CD4-positive, alpha-beta T cell treated with Interleukin-15 for 4 hours (primary cell): ENCODE measurements around the gene FAM53A.
"Not testable (repeated sequence)": the region's sequence is repeated elsewhere in the genome, so short reads cannot be mapped to it uniquely, and the experiment has no call there.

Experiments used
- DNase-seq: peaks from one replicate; pipeline ENCODE4 v3.0.0-alpha.2; 2020; ENCODE audit warnings: low spot score

The FAM53A gene

GRCh38 chr4:1622956-1623355, 61.2 kb downstream of the FAM53A start:
- DNase-seq = no peak

- no peak for DNase-seq
Measured at GRCh38 chr4:1622238-1622637, 61.9 kb downstream of the FAM53A start.

- no peak for DNase-seq
Measured at GRCh38 chr4:1621526-1621925, 62.6 kb downstream of the FAM53A start.

DNA sequence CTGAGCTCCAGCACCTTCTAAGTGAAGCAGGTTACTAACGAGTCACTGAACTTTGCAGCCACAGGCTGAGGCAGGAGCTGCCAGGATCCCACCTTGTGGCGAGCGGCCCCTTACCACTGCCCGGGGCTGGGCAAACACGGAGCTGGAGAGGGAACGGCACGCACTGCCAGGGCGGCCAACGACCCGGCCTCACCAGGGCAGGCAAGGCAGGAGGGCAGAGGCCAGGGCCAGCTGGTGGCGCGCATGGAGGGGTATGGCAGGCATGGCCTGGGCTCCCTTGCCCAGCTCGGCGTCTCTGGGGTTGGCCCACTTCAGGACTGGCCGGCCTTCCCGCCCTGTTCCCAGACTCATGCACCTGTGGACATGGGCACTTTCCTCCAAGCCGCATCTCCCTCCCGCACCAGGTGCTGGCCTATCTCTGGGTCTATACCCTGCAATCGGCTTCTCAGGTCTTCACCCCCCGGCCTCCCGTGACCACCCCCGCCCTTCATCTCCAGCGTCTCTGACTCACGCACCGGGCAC, 64.9 kb downstream of the FAM53A start:
- no peak for DNase-seq

DNA sequence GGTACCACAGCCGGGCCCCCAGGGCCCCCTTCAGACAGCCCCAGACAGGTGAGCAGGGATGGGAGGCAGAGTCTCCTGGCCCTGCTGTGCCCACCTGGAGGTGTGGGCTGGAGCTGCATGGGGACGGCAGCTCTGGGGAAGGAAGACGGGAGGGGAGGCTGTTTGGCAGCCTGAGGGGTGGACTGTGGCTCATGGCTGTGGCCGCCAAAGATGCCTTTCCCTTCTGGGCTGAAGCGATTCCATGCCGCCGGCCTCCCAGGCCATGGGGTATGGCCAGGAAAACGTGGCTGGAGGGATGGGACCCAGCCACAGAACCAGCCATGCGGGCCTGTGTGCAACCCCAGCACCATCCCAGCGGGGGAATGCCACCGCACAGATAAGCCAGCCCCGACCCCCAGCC, 65.7 kb downstream of the FAM53A start:
- DNase-seq = no peak

GRCh38 chr4:1616557-1616930, 67.6 kb downstream of the FAM53A start:
- DNase-seq = no peak

DNA sequence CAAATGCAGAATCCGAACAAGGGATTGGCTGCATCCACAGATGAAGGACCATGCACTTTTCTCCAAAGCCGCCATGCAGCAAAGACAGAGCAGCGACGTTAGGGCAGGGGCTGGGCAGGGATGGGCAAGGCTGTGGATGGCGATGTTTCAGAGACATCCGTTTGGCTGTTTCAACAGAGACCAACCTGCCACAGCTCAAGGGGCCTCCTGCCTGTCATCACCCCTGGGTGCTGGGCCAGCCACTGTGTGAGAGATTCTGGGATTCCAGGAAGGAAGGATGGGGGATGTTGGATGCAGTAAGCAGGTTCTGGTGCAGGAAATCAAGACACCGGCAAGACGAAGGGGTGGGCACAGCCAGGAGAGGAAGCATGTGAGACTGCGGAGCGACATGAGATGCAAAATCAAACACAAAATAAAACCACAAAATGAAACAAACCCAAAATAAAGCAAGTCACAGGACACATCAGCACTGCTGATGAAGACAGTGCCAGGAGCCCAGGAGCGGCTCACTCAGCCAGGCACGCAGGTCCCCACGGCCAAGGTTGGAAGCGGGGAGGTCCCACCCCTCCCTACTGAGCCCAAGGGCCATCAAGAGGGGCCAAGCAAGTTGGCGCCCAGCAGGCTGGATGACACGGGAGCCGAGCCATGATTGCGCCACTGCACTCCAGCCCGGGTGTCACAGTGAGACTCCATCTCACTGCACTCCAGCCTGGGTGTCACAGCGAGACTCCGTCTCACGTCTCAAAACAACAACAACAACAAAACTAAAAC, 68.1 kb downstream of the FAM53A start:
- peak; percentile 16 for DNase-seq

DNA sequence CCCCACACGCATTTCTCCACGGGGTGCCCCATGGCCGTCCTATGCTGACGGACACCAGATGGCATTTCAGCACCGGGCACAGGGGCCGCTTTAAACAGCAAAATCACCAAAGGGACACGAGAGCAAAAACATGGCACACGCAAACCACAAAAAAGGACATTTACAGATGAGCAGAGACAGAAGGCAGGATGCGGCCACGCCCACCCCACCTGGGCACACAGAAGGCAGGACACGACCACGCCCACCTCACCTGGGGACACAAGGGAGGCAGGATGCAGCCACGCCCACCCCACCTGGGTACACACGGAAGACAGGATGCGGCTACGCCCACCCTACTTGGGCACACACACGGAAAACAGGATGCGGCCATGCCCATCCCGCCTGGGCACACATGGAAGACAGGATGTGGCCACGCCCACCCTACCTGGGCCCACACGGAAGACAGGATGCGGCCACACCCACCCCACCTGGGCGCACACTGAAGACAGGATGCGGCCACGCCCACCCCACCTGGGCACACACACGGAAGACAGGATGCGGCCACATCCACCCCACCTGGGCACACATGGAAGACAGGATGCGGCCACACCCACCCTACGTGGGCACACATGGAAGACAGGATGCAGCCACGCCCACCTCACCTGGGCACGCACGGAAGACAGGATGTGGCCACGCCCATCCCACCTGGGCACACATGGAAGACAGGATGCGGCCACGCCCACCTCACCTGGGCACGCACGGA, 69.1 kb downstream of the FAM53A start:
- no peak for DNase-seq

- no peak for DNase-seq
Measured at GRCh38 chr4:1614502-1614853, 69.6 kb downstream of the FAM53A start.

GRCh38 chr4:1614049-1614448, 70.1 kb downstream of the FAM53A start:
- DNase-seq = no peak

GRCh38 chr4:1613099-1613495, 71.0 kb downstream of the FAM53A start:
- no peak for DNase-seq

DNA sequence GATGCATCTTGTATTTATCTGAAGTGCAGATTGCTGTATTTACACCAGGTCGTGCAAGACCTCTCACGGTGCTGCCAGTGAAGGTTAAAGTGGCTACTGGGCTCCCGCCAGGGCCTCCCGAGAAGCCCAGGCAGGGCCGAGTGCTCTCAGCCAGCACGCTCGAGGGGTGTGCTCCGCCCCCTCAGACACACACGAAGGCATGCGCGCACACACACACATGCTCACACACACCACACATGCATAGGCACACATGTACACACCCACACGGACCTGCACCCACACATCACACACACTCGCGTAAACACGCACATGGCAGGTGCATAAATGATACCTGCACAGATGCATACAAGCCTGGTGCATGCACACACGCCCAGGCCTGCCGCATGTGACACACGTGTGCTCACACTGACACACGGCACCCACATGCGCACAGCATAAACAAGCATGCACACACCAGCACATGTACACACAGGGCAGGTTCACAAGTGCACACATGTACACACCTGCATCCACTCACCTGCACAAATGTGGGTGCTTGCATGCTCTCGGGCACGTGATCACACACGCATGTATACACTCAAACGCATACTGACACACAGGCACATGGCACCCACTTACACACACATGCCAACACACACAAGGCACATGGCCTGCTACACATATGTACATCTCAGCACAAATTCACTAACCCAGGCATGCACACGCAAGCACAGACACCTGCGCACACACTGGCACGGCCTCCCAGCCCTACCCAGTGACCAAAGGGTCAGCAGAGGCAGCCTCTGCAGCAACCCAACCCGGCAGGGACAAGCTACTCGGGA, 71.6 kb downstream of the FAM53A start:
- no peak for DNase-seq

DNA sequence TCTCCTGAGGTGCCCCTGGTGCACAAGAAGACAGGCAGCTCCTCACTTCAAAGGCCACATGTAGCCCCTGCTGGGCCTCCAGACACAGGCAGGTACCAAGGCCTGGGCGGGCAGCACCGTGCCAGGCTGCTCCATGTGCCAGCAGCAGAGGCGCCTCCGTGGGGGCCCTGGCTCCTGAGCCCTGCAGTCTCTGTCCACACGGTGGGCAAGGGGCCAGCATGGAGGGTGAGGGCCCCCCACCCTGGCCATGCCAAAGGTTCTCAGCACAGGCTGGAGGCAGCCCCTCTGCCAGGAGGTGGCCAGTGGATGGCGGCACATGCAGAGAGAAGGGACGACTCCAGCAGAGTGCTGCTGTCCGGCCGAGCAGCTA, 72.6 kb downstream of the FAM53A start:
- DNase-seq = no peak

- no peak for DNase-seq
Measured at GRCh38 chr4:1610791-1611500, 73.2 kb downstream of the FAM53A start.

DNA sequence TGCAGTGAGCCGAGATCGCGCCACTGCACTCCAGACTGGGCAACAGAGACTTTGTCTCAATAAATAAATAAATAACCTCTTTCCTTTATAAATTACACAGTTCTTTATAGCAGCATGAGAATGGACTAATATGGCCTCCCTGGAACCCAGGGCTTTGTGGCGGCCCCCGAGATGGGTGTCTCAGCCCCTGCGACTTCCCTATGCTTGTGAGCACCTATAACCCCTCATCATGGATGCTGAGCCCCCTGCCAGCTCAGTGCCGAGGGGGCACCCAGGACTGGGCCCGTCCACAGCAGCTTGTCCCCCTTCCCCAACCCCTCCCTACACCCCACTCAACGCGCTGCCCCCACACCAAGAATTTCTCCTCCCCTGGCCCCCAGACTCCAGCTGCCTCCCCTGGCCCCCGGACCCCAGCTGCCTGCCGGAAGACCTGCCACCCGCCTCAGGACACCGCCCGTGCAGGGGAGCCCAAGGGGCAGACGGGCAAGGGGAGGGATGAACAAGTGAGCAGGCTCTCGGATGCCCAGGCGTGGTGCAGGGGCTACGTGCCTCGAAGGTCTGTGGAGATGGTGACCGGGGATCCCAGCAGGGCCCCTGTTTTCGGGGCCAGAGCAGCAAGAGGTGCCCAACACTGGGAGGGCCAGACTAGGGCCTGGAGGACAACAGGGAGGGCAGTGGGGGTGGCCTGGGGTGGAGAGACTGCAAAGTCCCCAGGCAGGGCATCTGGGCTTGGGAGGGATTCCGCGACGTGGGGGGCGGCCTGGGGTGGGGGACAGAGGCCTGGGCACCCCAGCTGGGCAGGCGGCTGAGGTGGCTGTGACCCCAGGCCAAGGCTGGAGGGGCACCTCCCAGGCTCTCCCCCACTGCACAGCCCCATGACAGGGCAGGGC, 74.0 kb downstream of the FAM53A start:
- no peak for DNase-seq

DNA sequence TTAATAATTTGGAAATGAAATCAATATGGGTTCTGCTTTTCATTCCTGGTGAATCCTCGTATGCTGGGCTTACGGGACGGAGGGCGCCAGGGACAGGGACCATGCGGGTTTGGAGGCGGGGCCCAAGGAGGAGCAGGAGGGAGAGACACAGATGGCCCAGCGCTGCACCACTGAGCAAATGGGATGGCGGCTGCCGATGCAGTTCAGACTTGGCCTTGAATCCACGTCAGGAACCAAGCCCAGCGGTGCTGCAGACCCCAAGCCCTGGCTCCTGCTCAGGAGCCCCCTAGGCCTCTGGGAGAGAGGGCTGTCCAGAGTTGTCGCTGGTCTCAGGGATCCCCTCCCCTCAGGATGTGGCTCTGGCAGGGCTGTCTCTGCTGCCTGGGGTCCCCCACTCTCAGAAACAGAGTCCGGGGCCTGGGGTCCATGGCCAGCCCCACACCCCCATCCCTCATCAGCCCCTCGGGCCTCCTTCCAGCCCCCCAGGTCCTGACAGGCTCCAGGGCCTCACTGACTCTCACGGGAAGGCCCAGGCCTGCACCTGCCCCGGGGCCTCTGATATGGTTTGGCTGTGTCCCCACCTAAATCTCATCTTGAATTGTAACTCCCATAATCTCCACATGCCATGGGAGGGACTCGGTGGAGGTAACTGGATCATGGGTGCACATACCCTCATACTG, 75.2 kb downstream of the FAM53A start:
- DNase-seq = no peak

GRCh38 chr4:1608196-1608820, 75.8 kb downstream of the FAM53A start:
- DNase-seq = no peak

DNA sequence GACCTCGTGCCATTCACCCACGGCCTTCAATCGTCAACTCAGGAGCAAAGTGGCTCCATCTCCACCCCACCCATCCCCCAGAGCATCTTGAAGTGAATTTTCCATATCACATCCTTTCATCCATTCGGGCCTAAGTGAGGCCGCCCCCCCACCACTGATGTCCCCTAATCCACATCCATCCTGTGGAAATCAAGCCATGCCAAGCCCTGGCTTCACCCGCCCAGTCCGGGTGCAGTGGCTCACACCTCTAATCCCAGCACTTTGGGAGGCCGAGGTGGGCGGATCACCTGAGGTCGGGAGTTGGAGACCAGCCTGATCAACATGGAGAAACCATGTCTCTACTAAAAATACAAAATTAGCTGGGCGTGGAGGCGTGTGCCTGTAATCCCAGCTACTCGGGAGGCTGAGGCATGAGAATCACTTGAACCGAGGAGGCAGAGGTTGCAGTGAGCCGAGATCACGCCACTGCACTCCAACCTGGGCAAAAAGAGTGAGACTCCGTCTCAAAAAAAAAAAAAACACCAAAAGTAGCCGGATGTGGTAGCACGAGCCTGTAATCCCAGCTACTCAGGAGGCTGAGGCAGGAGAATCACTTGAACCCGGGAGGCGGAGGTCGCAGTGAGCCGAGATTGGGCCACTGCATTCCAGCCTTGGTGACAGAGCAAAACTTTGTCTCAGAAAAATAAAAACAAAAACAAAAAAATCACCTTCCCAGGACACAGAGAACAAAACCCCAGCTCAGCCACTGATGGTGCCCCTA, 76.5 kb downstream of the FAM53A start:
- not testable (repeated sequence) for DNase-seq

- peak; percentile 72 for DNase-seq
Measured at GRCh38 chr4:1604706-1605205, 79.4 kb downstream of the FAM53A start.
